OCI-LY1 (cell line): Measurements from ENCODE around the gene ASB4.

Experiments used
- CTCF ChIP-seq: fragments of 200-600 bp; sonication (generic), shearing (Covaris generic); IDR thresholded peaks from 2 replicates; pipeline ENCODE4 v1.5.1; 2017; ENCODE audit warnings: mild to moderate bottlenecking, antibody characterized with exemption, low read length, moderate library complexity, mixed read lengths
- EZH2 ChIP-seq: fragments of 200-600 bp; sonication (generic), shearing (Covaris generic); IDR thresholded peaks from 2 replicates; pipeline ENCODE4 v1.8.0; 2017; ENCODE audit warnings: borderline replicate concordance, mixed run types, mild to moderate bottlenecking, antibody characterized with exemption, low read length, moderate library complexity, mixed read lengths

- TF ChIP-seq EZH2 (no peak), CTCF (no peak)
These were observed 5.6 kb upstream of the ASB4 start for GRCh38 chr7:95479992-95480624.
